CD4-positive, alpha-beta memory T cell (primary cell): ENCODE measurements around the gene TIPRL. TPM values are rescaled to one million over a fixed set of nuclear protein-coding genes. Genes with fewer than 3 reads are reported as not detected.
"Not testable (repeated sequence)": the region's sequence is repeated elsewhere in the genome, so short reads cannot be mapped to it uniquely, and the experiment has no call there.

Experiments
- CTCF ChIA-PET: fragments of 350-600 bp; sonication (Branson Sonifier 250); formaldehyde crosslinking; loops from one replicate; lab custom pipeline; 2021; ENCODE audit warnings: inconsistent platforms; ENCODE audit not compliant: partially characterized antibody; lab: Charles Lee
- POLR2A ChIA-PET: fragments of 350-600 bp; sonication (Branson Sonifier 250); formaldehyde crosslinking; loops from one replicate; lab custom pipeline; 2021; ENCODE audit not compliant: partially characterized antibody; lab: Charles Lee
- DNase-seq, 5 donors: peaks; one replicate each; pipeline versions ENCODE4 v3.0.0 to v3.0.0-alpha.2; 2020 to 2022; ENCODE audit warnings: mixed read lengths in 1 of 5
- H3K27ac ChIP-seq: one replicate; pipeline ENCODE4 v1.7.0; 2013; ENCODE audit warnings: low read depth, low read length
- H3K27me3 ChIP-seq: 2 replicates; pipeline ENCODE4 v1.7.0; 2013; ENCODE audit warnings: mild to moderate bottlenecking, low read length, moderate library complexity; ENCODE audit not compliant: insufficient read depth
- H3K36me3 ChIP-seq: 2 replicates; pipeline ENCODE4 v1.7.0; 2013; ENCODE audit warnings: mild to moderate bottlenecking, low read length, moderate library complexity; ENCODE audit not compliant: insufficient read depth
- H3K4me1 ChIP-seq: 2 replicates; pipeline ENCODE4 v1.7.0; 2013; ENCODE audit warnings: mild to moderate bottlenecking, low read length, moderate library complexity; ENCODE audit not compliant: insufficient read depth
- H3K4me3 ChIP-seq, 2 donors: one replicate each; pipeline ENCODE4 v1.7.0; 2013; ENCODE audit warnings: low read length in 2 of 2, mild to moderate bottlenecking in 1 of 2
- H3K9me3 ChIP-seq, 2 donors: one replicate each; pipeline ENCODE4 v1.7.0; 2013; ENCODE audit warnings: low read length in 2 of 2, control low read depth in 1 of 2; ENCODE audit not compliant: control insufficient read depth in 1 of 2
- H3K27ac Mint-ChIP-seq, 7 donors: one replicate each; pipeline ENCODE4 v1.8.0; 2020 to 2021; ENCODE audit warnings: mixed read lengths in 7 of 7, mild to moderate bottlenecking in 6 of 7, inconsistent platforms in 3 of 7, moderate library complexity in 3 of 7
- H3K27me3 Mint-ChIP-seq, 2 donors: one replicate each; pipeline ENCODE4 v1.8.0; 2020 to 2021; ENCODE audit warnings: mixed read lengths in 2 of 2
- H3K36me3 Mint-ChIP-seq, 2 donors: one replicate each; pipeline ENCODE4 v1.8.0; 2020 to 2021; ENCODE audit warnings: mixed read lengths in 2 of 2, inconsistent platforms in 1 of 2, mild to moderate bottlenecking in 1 of 2
- H3K4me1 Mint-ChIP-seq, 4 donors: one replicate each; pipeline ENCODE4 v1.8.0; 2020 to 2021; ENCODE audit warnings: mixed read lengths in 4 of 4, mild to moderate bottlenecking in 1 of 4
- H3K4me3 Mint-ChIP-seq, 8 donors: one replicate each; pipeline ENCODE4 v1.8.0; 2020 to 2021; ENCODE audit warnings: mixed read lengths in 8 of 8, mild to moderate bottlenecking in 7 of 8, moderate library complexity in 6 of 8, inconsistent platforms in 3 of 8
- H3K9me3 Mint-ChIP-seq, 8 donors: one replicate each; pipeline ENCODE4 v1.8.0; 2020 to 2021; ENCODE audit warnings: mixed read lengths in 8 of 8, mild to moderate bottlenecking in 5 of 8, inconsistent platforms in 3 of 8, moderate library complexity in 1 of 8
- intact Hi-C: fragments of 100-400 bp; cut with micrococcal nuclease; formaldehyde crosslinking; loops from one replicate; pipeline ENCODE4 v1.15.1; 2023
- polyA plus RNA-seq, 2 donors: library from polyadenylated mRNA; unstranded; fragments of 300-500 nt; fragmentation: Illumina TruSeq; gene quantifications; one replicate each; pipeline ENCODE4 v1.2.3, GENCODE V29; 2021
- total RNA-seq, 2 experiments: library from RNA; stranded (reverse); gene quantifications; one replicate each; pipeline ENCODE4 v1.2.3, GENCODE V29; 2021

TIPRL gene
- total and polyA plus RNA-seq, 4 experiments from 2014 or later, result 23.8 to 37.8 (median 32.3) TPM

DNA sequence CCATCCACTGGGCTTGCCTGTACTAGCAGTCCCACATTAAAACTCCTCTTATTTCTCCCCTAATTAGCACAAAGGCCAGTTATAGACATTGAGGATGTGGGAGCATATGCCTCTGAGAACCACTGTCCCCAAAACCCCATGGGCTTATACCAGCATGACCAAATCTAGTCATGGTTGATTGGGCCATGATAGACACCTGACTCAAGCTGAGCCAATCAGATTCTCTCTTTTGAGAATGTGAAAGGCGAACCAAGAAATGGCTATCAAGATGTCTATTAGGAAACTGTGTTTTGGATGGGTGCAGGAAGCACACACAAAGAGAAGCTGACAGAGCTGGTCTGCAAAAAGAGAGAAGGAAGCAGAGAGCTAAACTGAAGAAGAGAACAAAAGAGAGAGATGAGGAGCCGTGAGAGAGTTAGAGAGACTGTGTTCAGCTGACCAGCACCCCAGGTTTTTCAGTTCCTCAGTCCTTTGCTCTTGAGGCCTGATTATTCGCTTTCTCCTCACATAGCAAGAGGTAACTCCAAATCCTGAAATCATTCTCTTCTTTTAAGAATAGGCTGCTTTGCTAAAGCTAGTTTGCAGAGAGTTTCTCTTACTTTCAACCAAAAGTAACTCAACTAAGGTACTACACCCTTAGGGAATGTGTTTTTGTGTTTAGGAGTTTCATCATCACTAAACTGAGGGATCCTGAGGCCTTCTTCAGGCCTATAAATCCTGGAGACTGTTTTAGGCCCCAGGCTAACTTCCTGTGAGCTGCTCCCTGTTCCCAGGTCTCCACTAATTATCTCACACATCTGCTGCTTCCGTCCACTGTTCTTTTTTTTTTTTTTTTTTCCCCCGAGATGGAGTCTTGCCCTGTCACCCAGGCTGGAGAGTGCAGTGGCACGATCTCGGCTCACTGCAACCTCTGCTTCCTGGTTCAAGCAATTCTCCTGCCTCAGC lies 7.9 kb upstream of the TIPRL start:
- no peak for DNase-seq
- no peaks in the 10 kb centered on the region for H3K27me3 ChIP-seq
- H3K4me1 ChIP-seq, result no peaks in the 10 kb centered on the region
- CTCF ChIA-PET, result interaction anchor here (0.7 kb wide), 1 partner anchor 88 kb away, joined by 3 read pairs; no protein-coding TSS in a partner anchor
- no peak overlapping the region for H3K27ac Mint-ChIP-seq
- H3K36me3 ChIP-seq, result no peaks in the 10 kb centered on the region
- no peak overlapping the region for H3K4me3 ChIP-seq
- H3K9me3 Mint-ChIP-seq, result peaks cover 0 to 3% (median 0%) of the 10 kb centered on the region in 8 donors
- H3K4me3 Mint-ChIP-seq, result no peak overlapping the region
- POLR2A ChIA-PET, result no interaction called here
- no peaks in the 10 kb centered on the region for H3K9me3 ChIP-seq
- intact Hi-C loops, result loop anchor here (10.0 kb wide), 2 partner anchors 1524 to 1624 kb away; partner anchors contain the start of gene METTL18
- H3K27me3 Mint-ChIP-seq, result peaks cover 10% of the 10 kb centered on the region in 2 donors
- no peak overlapping the region for H3K27ac ChIP-seq
- no peaks in the 10 kb centered on the region for H3K36me3 Mint-ChIP-seq
- no peaks in the 10 kb centered on the region for H3K4me1 Mint-ChIP-seq

DNA sequence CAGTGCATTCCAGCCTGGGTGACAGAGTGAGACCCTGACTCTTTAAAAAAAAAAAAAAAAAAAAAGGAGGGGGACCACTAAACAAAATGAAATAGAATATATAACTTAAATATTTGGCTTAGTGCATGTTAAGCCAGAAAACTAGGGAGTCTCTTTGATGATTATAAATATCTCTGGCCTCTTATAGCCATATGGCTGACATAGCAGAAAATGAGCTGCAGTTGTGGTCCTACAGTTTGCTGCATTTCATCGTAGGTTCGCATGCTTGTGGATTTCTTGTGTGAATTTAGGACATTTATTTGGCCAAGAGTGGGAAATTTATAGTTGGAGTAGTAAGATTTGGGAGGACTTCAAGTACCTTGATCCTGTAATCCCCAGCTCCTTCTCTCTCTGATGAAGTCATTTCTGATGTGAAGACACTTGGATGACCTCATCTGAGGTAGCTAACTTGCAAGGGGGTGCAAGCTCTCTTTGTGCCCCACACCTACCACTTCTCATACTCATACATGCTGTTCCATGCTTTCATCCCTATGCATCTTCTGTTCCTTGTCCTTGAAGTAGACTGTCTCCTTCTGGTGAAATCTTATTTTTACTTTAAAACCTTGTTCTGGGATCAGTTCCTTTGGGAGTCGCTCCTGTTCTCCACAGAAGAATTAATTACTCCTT lies 6.4 kb upstream of the TIPRL start:
- Mint-ChIP-seq H3K4me3 (no peak overlapping the region), H3K9me3 (peaks cover 0 to 3% (median 0%) of the 10 kb centered on the region in 8 donors), H3K4me1 (no peaks in the 10 kb centered on the region), H3K36me3 (no peaks in the 10 kb centered on the region), H3K27me3 (peaks cover 10% of the 10 kb centered on the region in 2 donors), H3K27ac (no peak overlapping the region)
- H3K4me1 ChIP-seq, result no peaks in the 10 kb centered on the region
- H3K9me3 ChIP-seq, result no peaks in the 10 kb centered on the region
- no peak overlapping the region for H3K4me3 ChIP-seq
- intact Hi-C loops, result loop anchor here (10.0 kb wide), 2 partner anchors 1522 to 1622 kb away; partner anchors contain the start of gene METTL18
- H3K36me3 ChIP-seq, result no peaks in the 10 kb centered on the region
- DNase-seq, result no peak
- no peak overlapping the region for H3K27ac ChIP-seq
- no peaks in the 10 kb centered on the region for H3K27me3 ChIP-seq
- ChIA-PET POLR2A (no interaction called here), CTCF (interaction anchor here (0.7 kb wide), 1 partner anchor 1152 kb away, joined by 5 read pairs; no protein-coding TSS in a partner anchor)

DNA sequence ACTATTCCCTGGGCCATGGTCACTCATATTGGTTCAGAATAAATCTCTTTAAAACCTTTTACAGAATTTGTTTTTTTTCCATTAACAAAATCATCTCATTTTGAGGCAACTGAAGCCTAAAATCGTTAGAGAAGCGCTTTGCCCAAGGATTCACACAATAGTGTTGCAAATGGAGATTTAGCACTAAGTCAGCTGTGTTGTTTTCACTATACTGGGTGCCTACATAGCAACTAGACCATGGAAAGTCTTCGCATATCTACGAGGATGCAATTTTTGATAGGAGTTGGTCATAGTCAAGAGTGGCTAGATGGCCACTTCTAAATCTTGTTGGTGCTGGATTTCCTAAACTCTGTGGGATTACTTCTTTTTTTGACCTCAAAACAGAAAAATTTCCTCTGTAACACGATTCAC lies 530 bp upstream of the TIPRL start:
- H3K9me3 Mint-ChIP-seq, result peaks cover 0 to under 1% (median 0%) of the 10 kb centered on the region in 8 donors
- no peak for DNase-seq
- H3K4me1 ChIP-seq, result peaks cover 24% of the 10 kb centered on the region
- peaks cover 0 to 11% (median 6%) of the 10 kb centered on the region in 4 donors for H3K4me1 Mint-ChIP-seq
- peak overlapping the region; percentile 95 for H3K27ac ChIP-seq
- H3K4me3 Mint-ChIP-seq, result peak overlapping the region in 2 of 8 donors; percentile 18 to 26
- ChIA-PET CTCF (interaction anchor here (0.8 to 1.2 kb wide), 2 partner anchors 11 to 185 kb away, joined by 3 to 5 read pairs; no protein-coding TSS in a partner anchor), POLR2A (interaction anchor here (1.2 to 1.8 kb wide), 3 partner anchors 12 to 243 kb away, joined by 5 to 13 read pairs (median 9); partner anchors contain the start of genes DCAF6 and SFT2D2)
- H3K27me3 ChIP-seq, result no peaks in the 10 kb centered on the region
- H3K36me3 Mint-ChIP-seq, result no peaks in the 10 kb centered on the region
- no peaks in the 10 kb centered on the region for H3K9me3 ChIP-seq
- H3K27me3 Mint-ChIP-seq, result peaks cover 2 to 3% of the 10 kb centered on the region in 2 donors
- no peak overlapping the region for H3K27ac Mint-ChIP-seq
- intact Hi-C loops, result loop anchor here (1.0 to 10.0 kb wide), 7 partner anchors 47 to 1715 kb away; partner anchors contain the start of genes DCAF6, METTL18, NME7 and POU2F1
- H3K36me3 ChIP-seq, result no peaks in the 10 kb centered on the region
- H3K4me3 ChIP-seq, result peak overlapping the region; percentile 86 to 99

DNA sequence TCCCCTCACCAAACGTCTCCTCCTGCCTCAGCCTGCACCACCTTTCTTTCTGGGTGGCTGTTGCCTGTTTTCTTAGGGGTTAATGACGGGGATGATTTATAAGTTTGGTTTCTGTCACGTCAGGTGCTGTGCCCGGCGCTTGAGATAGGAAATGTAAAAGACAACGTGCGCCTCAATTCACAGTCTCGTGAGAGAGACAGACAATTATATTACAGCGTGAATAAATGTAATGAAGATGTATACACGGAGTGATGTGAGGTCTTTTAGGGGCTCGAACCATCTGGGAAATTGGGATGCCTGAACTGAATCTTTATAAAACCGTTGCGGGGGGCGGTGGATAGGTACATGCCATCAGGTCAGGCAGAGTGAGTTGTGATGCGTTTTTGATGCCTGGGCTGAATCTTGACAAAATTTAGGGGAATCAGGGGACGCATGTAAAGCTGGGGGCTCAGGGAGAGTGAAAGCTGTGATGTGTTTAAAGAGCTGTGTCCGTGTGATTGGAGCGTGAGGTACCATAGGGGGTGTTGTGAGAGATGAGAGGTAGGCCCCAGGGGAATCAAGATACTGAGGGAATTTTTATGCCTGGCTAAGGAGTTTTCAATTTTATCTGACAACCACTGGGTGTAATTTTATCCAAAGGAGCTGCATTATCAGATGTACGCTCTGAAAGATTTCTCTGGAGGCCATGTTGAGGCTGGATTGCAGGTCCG lies 831 bp downstream of the TIPRL start:
- Histone ChIP-seq H3K4me3 (peak overlapping the region; percentile 86 to 99), H3K27me3 (no peaks in the 10 kb centered on the region), H3K4me1 (peaks cover 24% of the 10 kb centered on the region), H3K9me3 (no peaks in the 10 kb centered on the region), H3K27ac (peak overlapping the region; percentile 95), H3K36me3 (no peaks in the 10 kb centered on the region)
- Mint-ChIP-seq H3K27ac (no peak overlapping the region), H3K9me3 (no peaks in the 10 kb centered on the region), H3K4me1 (peaks cover 5 to 21% (median 11%) of the 10 kb centered on the region in 4 donors), H3K4me3 (no peak overlapping the region), H3K27me3 (no peaks in the 10 kb centered on the region), H3K36me3 (peaks cover 0 to 5% of the 10 kb centered on the region in 2 donors)
- intact Hi-C loops, result loop anchor here (2.0 to 10.0 kb wide), 4 partner anchors 959 to 1713 kb away; partner anchors contain the start of genes METTL18, POU2F1 and SCYL3
- no peak for DNase-seq
- CTCF ChIA-PET, result interaction anchor here (0.7 to 1.5 kb wide), 3 partner anchors 47 to 56 kb away, joined by 3 to 4 read pairs (median 4); partner anchors contain the start of gene SFT2D2
- POLR2A ChIA-PET, result interaction anchor here (1.1 to 1.8 kb wide), 3 partner anchors 46 to 244 kb away, joined by 3 to 13 read pairs (median 9); partner anchors contain the start of genes DCAF6 and SFT2D2

DNA sequence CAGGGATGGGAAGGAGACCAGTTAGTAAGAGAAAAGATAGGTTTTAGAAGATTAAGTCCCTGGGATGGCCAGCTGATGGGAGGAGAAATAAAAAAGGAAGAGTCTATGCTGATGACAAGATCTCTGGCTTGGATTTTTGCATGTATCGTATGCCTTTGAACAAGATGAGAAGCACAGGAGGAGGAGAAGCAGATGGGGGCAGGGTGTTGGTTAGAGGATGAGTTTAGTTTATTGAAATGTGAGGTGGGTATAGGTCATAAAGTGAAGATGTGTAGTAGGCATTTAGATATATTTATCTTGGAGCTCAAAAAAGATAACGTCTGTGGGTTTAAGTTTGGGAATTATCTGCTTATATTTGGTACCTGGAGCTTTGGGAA lies 1.4 kb downstream of the TIPRL start:
- Mint-ChIP-seq H3K36me3 (peaks cover 0 to 11% of the 10 kb centered on the region in 2 donors), H3K4me3 (no peak overlapping the region), H3K27ac (no peak overlapping the region), H3K9me3 (no peaks in the 10 kb centered on the region), H3K4me1 (peaks cover 5 to 21% (median 11%) of the 10 kb centered on the region in 4 donors), H3K27me3 (no peaks in the 10 kb centered on the region)
- Histone ChIP-seq H3K4me3 (peak overlapping the region; percentile 86 to 99), H3K9me3 (no peaks in the 10 kb centered on the region), H3K27me3 (no peaks in the 10 kb centered on the region), H3K36me3 (peaks cover 3% of the 10 kb centered on the region), H3K27ac (peak overlapping the region; percentile 95), H3K4me1 (peaks cover 24% of the 10 kb centered on the region)
- ChIA-PET POLR2A (interaction anchor here (1.1 kb wide), 1 partner anchor 46 kb away, joined by 3 read pairs; the partner anchor contains the start of gene SFT2D2), CTCF (interaction anchor here (0.7 to 1.5 kb wide), 3 partner anchors 46 to 55 kb away, joined by 3 to 4 read pairs (median 4); partner anchors contain the start of gene SFT2D2)
- DNase-seq, result no peak
- intact Hi-C loops, result no loop called here

DNA sequence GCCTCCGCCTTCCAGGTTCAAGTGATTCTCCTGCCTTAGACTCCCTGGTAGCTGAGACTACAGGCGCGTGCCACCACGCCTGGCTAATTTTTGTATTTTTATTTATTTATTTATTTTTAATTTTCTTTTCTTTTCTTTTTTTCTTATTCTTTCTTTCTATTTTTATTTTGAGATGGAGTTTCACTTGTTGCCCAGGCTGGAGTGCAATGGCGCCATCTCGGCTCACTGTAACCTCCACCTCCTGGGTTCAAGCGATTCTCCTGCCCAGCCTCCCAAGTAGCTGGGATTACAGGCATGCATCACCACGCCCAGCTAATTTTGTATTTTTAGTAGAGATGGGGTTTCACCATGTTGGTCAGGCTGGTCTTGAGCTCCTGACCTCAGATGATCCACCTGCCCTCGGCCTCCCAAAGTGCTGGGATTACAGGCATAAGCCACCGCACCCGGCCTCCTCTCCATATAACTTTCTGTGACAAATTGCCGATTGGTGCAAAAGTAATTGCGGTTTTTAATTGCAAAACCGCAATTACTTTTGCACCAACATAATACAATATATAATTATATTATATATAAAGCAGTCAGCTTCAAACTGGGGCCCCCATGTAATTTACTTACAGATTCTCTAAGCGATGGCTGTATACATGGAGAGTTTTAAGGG lies 2.4 kb downstream of the TIPRL start:
- H3K27ac Mint-ChIP-seq, H3K27me3 Mint-ChIP-seq, DNase-seq, H3K4me3 ChIP-seq, CTCF ChIA-PET, H3K27ac ChIP-seq, H3K27me3 ChIP-seq, H3K9me3 ChIP-seq, H3K36me3 ChIP-seq, POLR2A ChIA-PET, H3K9me3 Mint-ChIP-seq, intact Hi-C loops: not testable (repeated sequence)
- H3K4me1 Mint-ChIP-seq, result peaks cover 5 to 21% (median 11%) of the 10 kb centered on the region in 4 donors
- H3K4me3 Mint-ChIP-seq, result peak overlapping the region in 2 of 8 donors; percentile 12 to 41
- peaks cover 24% of the 10 kb centered on the region for H3K4me1 ChIP-seq
- peaks cover 2 to 15% of the 10 kb centered on the region in 2 donors for H3K36me3 Mint-ChIP-seq
